T-helper 1 cell treated with Interleukin-12 subunit alpha and Interleukin-12 subunit beta and Interleukin-4 antibody, amounts not matched to agents 30 μg/mL and 1 μg/mL, for 36 hours (primary cell): Measurements from ENCODE around the gene RER1.

Source experiments
- H3K27ac Mint-ChIP-seq: one replicate; pipeline ENCODE4 v1.8.0; 2021; ENCODE audit warnings: mild to moderate bottlenecking, mixed read lengths
- H3K27me3 Mint-ChIP-seq: one replicate; pipeline ENCODE4 v1.8.0; 2021; ENCODE audit warnings: low read depth, mixed read lengths
- H3K36me3 Mint-ChIP-seq: one replicate; pipeline ENCODE4 v1.8.0; 2021; ENCODE audit warnings: low read depth, mixed read lengths
- H3K4me1 Mint-ChIP-seq: one replicate; pipeline ENCODE4 v1.8.0; 2021; ENCODE audit warnings: low read depth, mixed read lengths
- H3K4me3 Mint-ChIP-seq: one replicate; pipeline ENCODE4 v1.8.0; 2021; ENCODE audit warnings: mild to moderate bottlenecking, moderate library complexity, mixed read lengths
- H3K9me3 Mint-ChIP-seq: one replicate; pipeline ENCODE4 v1.8.0; 2021; ENCODE audit warnings: mixed read lengths

RER1 gene

DNA sequence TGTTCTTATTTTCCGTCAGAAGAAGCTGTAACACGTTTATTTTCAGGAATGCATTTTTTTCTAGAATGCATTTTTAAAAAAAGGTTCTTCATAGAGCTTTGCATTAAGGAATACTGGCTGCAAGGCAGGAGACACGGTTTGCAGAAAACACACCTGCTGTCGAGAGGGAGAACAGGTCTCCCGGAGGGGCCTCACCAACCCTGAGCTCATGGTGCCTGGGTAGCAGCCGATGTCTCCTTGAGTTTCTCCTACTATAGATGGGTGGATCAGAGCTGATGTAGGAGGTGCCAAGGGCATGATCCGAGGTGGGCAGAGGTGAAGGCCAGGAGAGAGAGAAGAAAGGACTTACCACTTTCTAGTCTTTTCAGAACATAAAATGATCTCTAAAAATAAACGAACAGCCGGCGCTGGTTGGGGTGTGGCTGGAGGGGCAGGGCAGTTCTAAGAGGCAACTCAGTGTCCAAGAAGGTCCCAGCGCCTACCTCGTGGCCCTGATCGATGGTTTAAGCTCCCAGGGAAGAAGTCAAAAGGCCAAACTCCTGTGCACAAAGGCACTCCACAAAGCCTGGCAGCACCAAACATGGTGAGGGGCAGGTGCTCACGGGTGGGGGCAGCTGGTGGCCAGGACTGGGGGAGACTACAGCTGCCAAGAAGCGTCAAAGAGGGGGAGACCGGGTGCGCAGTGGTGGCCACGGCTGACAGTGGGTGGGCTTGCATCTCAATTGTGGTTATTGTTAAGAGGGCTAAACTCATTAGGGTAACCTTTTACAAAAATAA, 12.5 kb upstream of the RER1 start:
- H3K9me3 Mint-ChIP-seq: no peaks in the 10 kb centered on the region
- H3K27ac Mint-ChIP-seq: no peak overlapping the region
- H3K27me3 Mint-ChIP-seq: no peaks in the 10 kb centered on the region
- no peaks in the 10 kb centered on the region for H3K36me3 Mint-ChIP-seq
- H3K4me1 Mint-ChIP-seq: no peaks in the 10 kb centered on the region
- H3K4me3 Mint-ChIP-seq: no peak overlapping the region

DNA sequence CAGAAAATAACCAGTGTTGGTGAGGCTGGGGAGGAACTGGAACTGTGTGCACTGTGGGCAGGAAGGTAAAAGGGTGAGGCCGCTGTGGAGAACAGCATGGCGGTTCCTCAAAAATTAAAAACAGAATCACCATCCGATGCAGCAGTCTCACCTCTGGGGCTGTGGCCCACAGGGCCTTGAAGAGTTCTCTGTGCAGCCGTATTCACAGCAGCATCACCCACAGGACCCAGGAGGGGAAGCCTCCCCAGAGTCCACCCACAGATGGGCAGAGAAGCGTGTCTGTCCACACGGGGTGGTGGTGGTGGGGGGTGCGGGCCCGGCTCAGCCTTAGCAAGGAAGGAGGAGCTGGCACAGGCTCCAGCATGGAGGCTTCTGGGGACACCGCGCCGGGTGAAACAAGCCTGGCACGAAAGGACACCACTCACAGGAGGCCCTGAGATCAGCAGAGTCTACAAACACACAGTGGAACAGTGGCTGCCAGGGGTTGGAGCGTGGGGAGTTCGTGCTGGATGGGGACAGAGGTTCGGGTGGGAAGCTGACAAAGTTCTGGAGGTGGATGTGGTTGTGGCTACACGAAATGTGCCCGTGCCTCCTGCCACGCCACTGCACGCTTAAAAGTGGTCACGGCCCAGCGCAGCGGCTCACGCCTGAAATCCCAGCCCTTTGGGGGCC, 11.8 kb upstream of the RER1 start:
- Mint-ChIP-seq H3K9me3 (no peaks in the 10 kb centered on the region), H3K4me3 (no peak overlapping the region), H3K27ac (no peak overlapping the region), H3K36me3 (no peaks in the 10 kb centered on the region), H3K27me3 (no peaks in the 10 kb centered on the region), H3K4me1 (no peaks in the 10 kb centered on the region)

DNA sequence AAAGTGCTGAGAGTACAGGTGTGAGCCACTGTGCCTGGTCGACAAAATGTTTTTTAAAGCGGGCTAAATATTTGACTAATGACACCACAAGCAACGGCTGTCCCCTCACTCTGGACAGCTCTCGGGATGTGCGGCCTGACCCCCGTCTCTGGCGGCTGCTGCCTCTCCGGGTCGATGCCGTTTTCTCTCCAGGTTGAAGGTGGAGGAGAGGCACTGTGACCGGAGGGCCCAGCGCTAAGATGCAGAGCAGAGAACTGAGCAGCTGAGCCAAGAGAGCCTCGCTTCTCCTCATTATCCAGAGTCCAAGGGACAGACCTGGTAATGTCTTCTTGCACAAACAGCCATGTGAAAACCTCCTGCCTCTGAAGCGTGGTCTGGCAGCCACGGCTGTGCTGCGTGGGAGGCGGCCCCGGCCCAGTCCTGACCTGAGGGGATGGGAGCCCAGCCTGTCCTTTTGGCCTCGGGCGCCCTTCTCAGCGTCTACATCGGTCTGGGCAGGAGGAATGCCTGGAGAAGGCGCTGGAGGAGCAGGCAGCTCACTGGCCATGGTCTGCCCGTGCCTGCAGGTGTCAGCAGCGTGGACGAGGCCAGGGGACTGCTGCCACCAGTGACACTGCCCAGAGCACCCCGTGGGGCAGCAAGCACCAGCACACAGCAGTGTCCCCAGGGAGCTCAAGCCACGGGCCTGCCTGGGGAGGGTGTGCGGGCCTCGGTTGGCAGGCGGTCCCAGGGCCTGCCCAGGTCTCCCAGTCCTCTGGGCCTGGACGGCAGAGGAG, 10.6 kb upstream of the RER1 start:
- H3K27me3 Mint-ChIP-seq: no peaks in the 10 kb centered on the region
- no peaks in the 10 kb centered on the region for H3K36me3 Mint-ChIP-seq
- H3K27ac Mint-ChIP-seq: no peak overlapping the region
- H3K4me1 Mint-ChIP-seq: no peaks in the 10 kb centered on the region
- H3K4me3 Mint-ChIP-seq: no peak overlapping the region
- no peaks in the 10 kb centered on the region for H3K9me3 Mint-ChIP-seq

DNA sequence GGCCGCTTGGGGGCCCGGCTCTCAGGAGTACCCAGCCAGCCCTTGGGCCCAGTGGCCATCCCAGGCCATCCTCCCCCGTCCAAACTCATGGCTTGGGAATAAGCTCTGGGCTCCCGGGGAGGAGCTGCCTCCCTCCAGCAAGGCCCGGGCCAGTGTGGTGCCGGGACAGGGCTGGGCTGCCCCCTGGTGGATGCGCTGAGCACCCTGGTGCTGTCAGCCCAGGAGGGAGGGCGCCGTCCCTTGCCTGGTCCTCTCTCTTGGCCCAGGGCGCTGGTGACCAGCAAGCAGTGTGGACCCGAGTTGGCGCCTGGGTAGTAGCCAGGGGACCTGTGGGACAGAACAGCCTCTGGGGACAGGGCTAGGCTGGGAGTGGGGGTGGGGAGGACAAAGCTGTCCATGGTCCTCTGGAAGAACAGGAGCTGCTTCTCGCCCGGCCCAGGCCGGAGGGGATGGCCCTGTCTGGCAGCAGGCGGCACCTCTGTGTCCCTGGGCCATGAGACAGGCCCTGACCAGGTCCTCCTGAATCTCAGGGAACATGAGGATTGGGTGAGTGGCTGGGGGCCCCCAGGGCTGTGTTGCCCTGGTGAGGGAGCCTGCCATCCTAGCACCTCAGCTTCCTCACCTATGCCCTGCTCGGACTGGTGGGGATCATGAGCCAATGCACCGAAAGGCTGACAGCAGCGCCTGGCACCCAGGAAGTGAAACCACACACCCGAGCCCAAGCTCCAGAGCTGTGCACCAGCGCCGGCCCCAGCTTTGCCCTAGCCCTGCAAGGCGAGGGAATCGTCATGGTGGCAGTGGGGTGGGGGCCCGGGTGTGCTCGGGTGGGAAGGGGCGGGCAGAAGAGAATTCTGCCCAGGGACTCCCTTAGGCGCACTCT, 9.7 kb upstream of the RER1 start:
- Mint-ChIP-seq H3K9me3 (no peaks in the 10 kb centered on the region), H3K36me3 (no peaks in the 10 kb centered on the region), H3K4me1 (no peaks in the 10 kb centered on the region), H3K27ac (no peak overlapping the region), H3K4me3 (no peak overlapping the region), H3K27me3 (no peaks in the 10 kb centered on the region)

DNA sequence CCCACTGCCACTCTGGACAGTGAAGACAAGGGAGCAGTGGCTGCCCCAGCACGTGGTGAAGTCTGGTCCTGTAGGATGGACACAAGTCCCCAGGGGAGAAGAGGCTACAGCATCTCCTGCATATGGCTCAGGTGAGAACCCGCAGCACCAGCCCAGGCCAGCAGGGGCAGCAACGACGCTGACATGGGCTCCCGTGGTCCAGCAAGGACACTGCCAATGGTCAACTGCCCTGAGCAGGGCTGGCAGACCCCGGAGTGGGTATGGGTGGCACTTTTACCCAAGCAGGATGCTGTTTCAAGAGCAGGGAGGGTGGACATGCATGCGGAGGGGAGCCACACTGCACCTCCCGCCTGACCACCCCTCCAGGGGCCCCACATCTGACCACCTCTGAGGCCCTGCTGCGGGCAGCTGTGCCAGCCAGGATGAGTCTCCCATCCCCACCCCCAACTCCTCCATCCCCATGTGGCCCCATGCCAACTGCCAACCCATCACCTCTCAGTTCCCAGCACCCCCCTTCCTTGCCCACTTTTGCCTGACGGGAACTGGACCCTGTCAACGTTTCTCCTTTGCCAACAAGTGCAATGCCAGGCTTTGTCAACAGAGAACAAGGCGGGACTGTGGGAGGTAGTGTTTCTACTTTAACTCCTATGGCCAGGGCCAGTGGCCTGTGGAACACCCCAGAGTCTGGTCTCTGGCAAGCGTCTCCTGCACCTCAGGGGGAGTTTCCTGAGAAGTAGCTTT, 8.8 kb upstream of the RER1 start:
- no peaks in the 10 kb centered on the region for H3K9me3 Mint-ChIP-seq
- H3K36me3 Mint-ChIP-seq: no peaks in the 10 kb centered on the region
- H3K4me1 Mint-ChIP-seq: no peaks in the 10 kb centered on the region
- H3K27ac Mint-ChIP-seq: no peak overlapping the region
- H3K27me3 Mint-ChIP-seq: no peaks in the 10 kb centered on the region
- H3K4me3 Mint-ChIP-seq: no peak overlapping the region

DNA sequence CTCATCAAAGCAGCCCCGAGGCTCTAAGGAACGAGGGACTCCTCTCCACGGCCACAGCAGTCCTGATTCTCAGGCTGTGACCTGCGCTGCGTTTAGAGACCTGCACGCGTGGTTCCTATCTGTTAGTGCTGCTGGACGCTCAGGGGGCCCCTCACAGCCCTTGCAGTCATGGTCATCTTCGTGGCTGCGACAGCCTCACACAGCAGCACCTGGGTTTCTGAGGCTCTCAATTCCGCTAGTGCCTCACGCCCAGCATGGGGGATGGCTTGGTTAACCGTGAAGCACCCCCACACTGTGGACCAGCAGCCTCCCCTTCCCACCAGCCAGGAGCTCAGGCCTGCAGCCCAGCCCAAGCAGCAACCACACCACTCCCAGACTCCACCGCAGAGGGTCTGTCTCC, 8.1 kb upstream of the RER1 start:
- Mint-ChIP-seq H3K36me3 (no peaks in the 10 kb centered on the region), H3K4me3 (no peak overlapping the region), H3K27me3 (no peaks in the 10 kb centered on the region), H3K4me1 (no peaks in the 10 kb centered on the region), H3K27ac (no peak overlapping the region), H3K9me3 (no peaks in the 10 kb centered on the region)

DNA sequence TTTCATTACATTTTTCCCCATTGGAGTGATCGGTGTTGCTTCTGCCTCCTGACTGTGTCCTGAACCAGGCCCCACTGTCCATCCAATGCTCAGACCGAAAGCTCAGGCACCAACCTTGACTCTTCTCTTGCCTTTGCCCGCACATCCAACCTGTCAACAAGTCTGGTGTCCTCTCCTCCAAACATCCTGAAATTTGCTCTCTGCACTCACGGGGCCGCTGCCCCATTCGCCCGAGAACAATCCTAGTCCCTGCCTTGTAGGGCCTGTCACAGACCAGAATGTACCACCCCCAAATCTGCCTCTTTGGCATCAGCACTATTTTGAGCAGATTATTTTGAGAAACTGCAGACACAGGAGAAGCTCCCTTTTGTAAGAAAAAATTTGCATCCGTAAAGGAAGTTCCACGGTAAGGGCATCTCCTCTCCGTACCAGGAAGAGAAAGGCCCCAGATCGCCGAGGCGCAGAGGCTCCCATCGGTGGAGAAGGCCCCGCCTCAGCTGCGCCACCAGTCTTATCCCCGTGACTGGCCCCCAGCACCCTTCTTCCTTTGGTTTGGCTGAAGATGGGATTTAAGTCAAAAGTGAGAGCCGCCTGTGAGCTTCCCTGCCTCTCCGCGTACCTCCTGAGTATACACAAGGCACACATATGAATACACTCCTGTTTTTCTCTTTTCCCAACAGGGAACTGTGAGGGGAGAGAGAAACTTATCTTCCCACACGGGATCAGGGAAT, 7.3 kb upstream of the RER1 start:
- Mint-ChIP-seq H3K9me3 (no peaks in the 10 kb centered on the region), H3K27ac (peak overlapping the region; percentile 8), H3K4me1 (no peaks in the 10 kb centered on the region), H3K4me3 (no peak overlapping the region), H3K27me3 (no peaks in the 10 kb centered on the region), H3K36me3 (no peaks in the 10 kb centered on the region)

DNA sequence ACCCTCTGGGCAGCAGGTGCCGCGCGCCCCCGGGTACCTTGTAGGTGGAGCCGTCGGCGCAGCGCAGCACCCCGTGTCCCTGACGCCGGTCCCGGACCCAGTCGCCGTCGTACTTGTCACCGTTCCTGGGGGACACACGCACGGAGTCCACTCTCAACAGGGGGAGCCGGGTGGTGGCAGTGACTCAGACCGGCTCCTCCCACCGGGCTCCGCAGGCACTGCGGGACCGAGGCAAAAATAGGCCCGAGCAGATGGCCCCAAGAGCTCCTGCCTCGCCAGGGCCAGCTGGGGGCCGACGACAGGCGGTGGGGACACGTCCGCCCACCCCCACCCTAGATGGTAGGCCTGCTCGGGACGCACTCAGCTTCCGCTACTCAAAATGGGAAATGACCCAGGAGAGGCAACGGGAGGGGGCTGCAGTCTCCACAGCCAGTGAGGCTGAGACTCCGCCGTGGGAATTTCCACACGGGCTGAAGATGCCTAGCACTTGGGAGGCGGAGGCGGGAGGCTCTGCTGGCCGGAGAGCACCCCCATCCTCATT, 6.6 kb upstream of the RER1 start:
- Mint-ChIP-seq H3K36me3 (no peaks in the 10 kb centered on the region), H3K27ac (no peak overlapping the region), H3K9me3 (no peaks in the 10 kb centered on the region), H3K27me3 (no peaks in the 10 kb centered on the region), H3K4me3 (no peak overlapping the region), H3K4me1 (no peaks in the 10 kb centered on the region)

DNA sequence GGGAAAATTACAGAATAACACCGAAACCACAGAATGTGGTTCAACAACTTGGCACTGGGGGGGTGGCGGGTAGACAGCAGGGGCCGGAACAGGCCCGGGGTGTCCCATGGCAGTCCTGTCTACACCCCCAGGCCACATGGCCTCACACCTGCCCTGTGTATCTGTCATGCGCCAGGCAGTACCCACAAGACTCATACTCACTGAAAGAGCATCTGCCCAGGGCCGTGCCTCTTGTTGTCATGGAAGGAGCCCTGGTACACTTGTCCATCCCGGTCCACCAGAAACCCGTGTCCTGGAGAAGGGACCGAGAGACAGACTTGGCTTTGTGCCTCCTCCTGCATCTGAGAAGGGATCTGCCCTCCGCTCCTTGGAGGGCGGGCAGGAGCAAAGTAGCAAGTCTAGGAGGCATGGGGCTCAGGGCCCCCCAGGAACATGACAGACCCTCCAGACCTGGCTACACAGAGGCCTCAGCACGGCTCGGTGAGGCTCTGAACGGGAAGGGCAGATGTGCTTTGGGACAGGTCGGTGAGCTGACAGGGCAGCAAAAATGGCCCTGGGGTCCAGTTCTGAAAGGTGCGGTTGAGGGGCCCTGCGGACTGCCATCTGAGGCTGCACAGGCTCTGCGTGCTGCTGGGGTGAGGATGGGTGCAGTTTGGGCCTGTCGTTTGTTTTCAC, 5.9 kb upstream of the RER1 start:
- H3K27me3 Mint-ChIP-seq: no peaks in the 10 kb centered on the region
- no peak overlapping the region for H3K27ac Mint-ChIP-seq
- no peaks in the 10 kb centered on the region for H3K9me3 Mint-ChIP-seq
- H3K36me3 Mint-ChIP-seq: no peaks in the 10 kb centered on the region
- no peak overlapping the region for H3K4me3 Mint-ChIP-seq
- peaks cover 2% of the 10 kb centered on the region for H3K4me1 Mint-ChIP-seq

DNA sequence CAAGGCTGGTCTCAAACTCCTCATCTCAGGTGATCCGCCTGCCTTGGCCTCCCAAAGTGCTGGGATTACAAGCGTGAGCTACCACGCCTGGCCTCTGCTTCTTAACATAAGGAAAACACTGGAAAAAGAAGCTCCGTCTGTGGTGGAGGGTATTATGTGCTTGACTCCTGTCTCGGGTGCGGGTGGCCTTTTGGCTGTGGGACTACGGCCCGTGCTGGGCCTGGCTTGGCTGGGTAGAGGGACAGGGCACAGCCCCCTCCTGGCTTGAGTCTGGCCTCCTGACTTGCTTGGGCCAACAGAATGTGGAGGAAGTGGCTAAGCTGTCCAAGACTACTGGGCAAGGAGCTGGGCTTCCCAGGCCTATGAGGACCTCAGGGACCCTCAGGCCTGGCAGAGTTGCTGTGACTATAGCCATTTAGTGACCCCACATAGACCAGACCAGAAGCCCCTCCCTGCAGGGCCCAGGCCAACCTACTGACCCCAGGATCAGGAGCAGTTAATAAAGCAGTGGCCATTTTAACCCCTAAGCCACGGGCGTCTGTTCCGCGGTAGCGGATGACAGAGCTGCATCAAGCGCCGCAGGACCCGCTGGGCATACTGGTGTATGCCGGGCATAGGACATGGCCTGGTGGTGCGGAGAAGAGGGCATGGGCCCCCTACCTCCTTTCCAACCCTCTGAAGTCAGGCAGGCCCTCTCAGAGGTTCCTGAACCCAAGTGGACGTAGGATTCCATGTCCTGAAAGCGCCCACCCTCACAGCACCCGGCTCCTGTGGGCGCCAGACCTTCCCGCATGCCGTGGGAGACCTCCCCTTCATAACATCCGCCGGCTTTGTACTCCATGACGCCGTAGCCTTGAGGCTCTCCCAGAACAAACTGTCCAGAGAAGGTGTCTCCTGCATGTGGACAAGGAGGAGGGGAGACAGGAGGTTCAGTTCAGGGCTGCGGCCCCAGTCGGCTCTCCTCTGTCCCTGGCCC, 4.7 kb upstream of the RER1 start:
- Mint-ChIP-seq H3K36me3 (no peaks in the 10 kb centered on the region), H3K27ac (no peak overlapping the region), H3K27me3 (no peaks in the 10 kb centered on the region), H3K9me3 (no peaks in the 10 kb centered on the region), H3K4me3 (no peak overlapping the region), H3K4me1 (peaks cover 2% of the 10 kb centered on the region)

DNA sequence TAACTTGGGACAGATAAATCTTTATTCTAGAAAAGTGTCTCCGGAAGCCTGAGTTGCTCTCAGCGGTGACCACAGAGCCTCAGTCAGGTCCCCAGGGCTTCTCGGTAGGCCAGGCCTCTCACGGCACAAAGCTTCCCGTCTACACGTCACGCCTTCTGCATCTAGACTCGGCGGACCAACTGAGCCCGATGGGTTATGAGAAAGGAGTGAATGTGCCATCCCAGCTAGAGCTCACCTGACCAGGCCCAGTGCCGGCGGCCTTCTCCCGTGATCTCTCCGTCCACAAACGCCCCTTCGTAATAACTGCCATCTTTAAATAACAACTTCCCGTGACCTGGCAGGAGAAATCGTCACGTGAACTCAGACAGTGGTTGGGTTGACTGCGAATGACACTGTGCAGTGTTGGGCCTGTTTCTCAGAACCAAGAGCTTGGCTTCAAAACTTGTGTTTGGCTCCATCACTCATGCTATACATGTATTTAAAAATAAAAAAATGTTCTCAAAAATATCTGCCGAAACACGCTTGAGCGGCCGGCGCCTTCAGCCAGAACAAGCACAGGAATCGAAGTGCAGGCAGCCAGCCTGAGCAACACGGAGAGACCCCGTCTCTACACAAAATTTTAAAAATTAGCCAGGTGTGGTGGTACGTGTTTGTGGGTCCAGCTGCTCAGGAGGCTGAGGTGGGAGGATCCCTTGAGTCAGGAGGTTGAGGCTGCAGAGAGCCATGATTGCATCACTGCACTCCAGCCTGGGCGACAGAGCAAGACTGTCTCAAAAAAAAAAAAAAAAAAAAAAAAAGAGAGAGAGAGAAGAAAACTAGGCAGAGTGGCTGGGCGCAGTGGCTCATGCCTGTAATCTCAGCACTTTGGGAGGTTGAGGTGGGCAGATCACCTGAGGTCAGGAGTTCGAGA, 3.4 kb upstream of the RER1 start:
- no peaks in the 10 kb centered on the region for H3K27me3 Mint-ChIP-seq
- H3K9me3 Mint-ChIP-seq: no peaks in the 10 kb centered on the region
- H3K27ac Mint-ChIP-seq: no peak overlapping the region
- no peak overlapping the region for H3K4me3 Mint-ChIP-seq
- H3K4me1 Mint-ChIP-seq: peaks cover 12% of the 10 kb centered on the region
- peaks cover 10% of the 10 kb centered on the region for H3K36me3 Mint-ChIP-seq
